Measurements from ENCODE around the gene ZBTB9. TPM values are rescaled to one million over a fixed set of nuclear protein-coding genes. Genes with fewer than 3 reads are reported as not detected.
"Not testable (repeated sequence)": the region's sequence is repeated elsewhere in the genome, so short reads cannot be mapped to it uniquely, and the experiment has no call there.

Gene ZBTB9
- polyA plus RNA-seq, 1 experiment, result 5.8 TPM

- H3K9me3 ChIP-seq (ENCODE audit: control insufficient read depth, insufficient read depth, low read length), result no peaks in the 10 kb centered on the region
These were observed 11.8 kb downstream of the ZBTB9 start for GRCh38 chr6:33466075-33466735.

DNA sequence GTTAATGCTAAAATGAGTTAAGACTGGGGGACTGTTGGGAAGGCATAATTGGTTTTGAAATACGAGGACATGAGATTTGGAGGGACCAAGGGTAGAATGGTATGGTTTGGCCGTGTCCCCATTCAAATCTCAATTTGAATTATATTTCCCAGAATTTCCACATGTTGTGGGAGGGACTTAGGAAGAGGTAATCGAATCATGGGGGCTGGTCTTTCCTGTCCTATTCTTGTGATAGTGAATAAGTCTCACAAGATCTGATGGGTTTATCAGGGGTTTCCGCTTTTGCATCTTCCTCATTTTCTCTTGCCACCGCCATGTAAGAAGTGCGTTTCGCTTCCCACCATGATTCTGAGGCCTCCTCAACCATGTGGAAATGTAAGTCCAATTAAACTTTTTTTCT lies 12.7 kb downstream of the ZBTB9 start:
- ChIA-PET POLR2A (no interaction called here), CTCF (no interaction called here)
- Histone ChIP-seq H3K27me3 (ENCODE audit: control insufficient read depth, insufficient read depth, low read length) (peaks cover 18% of the 10 kb centered on the region), H3K27ac (ENCODE audit: low read depth, low read length) (no peak overlapping the region), H3K9me3 (ENCODE audit: control insufficient read depth, insufficient read depth, low read length) (no peaks in the 10 kb centered on the region), H3K4me3 (ENCODE audit: low read depth, low read length) (no peak overlapping the region)
- TF ChIP-seq, protein P1, sequence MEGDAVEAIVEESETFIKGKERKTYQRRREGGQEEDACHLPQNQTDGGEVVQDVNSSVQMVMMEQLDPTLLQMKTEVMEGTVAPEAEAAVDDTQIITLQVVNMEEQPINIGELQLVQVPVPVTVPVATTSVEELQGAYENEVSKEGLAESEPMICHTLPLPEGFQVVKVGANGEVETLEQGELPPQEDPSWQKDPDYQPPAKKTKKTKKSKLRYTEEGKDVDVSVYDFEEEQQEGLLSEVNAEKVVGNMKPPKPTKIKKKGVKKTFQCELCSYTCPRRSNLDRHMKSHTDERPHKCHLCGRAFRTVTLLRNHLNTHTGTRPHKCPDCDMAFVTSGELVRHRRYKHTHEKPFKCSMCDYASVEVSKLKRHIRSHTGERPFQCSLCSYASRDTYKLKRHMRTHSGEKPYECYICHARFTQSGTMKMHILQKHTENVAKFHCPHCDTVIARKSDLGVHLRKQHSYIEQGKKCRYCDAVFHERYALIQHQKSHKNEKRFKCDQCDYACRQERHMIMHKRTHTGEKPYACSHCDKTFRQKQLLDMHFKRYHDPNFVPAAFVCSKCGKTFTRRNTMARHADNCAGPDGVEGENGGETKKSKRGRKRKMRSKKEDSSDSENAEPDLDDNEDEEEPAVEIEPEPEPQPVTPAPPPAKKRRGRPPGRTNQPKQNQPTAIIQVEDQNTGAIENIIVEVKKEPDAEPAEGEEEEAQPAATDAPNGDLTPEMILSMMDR (IDR thresholded peaks at IDR 0.05; ENCODE audit: low read depth, low read length), result no peak
- no peak for DNase-seq (ENCODE audit: low read depth, low spot score)

More at GRCh38 chr6:33466075-33466735, 11.8 kb downstream of the ZBTB9 start:
- no peak overlapping the region for H3K4me3 ChIP-seq (ENCODE audit: low read depth, low read length)
- DNase-seq (ENCODE audit: low read depth, low spot score), result no peak
- TF ChIP-seq, protein P1 (IDR thresholded peaks at IDR 0.05; ENCODE audit: low read depth, low read length), result no peak
- POLR2A ChIA-PET, result no interaction called here
- H3K27ac ChIP-seq (ENCODE audit: low read depth, low read length), result no peak overlapping the region
- peaks cover 18% of the 10 kb centered on the region for H3K27me3 ChIP-seq (ENCODE audit: control insufficient read depth, insufficient read depth, low read length)
- CTCF ChIA-PET, result no interaction called here

- CTCF ChIA-PET, result no interaction called here
These were observed 15.3 kb downstream of the ZBTB9 start for GRCh38 chr6:33469661-33470060.

GRCh38 chr6:33477864-33478263 lies 23.5 kb downstream of the ZBTB9 start:
- H3K27me3 ChIP-seq (ENCODE audit: control insufficient read depth, insufficient read depth, low read length), result peaks cover 6% of the 10 kb centered on the region
- no peaks in the 10 kb centered on the region for H3K9me3 ChIP-seq (ENCODE audit: control insufficient read depth, insufficient read depth, low read length)
- ChIA-PET POLR2A (no interaction called here), CTCF (no interaction called here)
- no peak overlapping the region for H3K27ac ChIP-seq (ENCODE audit: low read depth, low read length)
- TF ChIP-seq, protein P1 (IDR thresholded peaks at IDR 0.05; ENCODE audit: low read depth, low read length), result no peak
- DNase-seq (ENCODE audit: low read depth, low spot score), result no peak
- no peak overlapping the region for H3K4me3 ChIP-seq (ENCODE audit: low read depth, low read length)

More at GRCh38 chr6:33469661-33470060, 15.3 kb downstream of the ZBTB9 start:
- H3K9me3 ChIP-seq (ENCODE audit: control insufficient read depth, insufficient read depth, low read length), result no peaks in the 10 kb centered on the region
- DNase-seq (ENCODE audit: low read depth, low spot score), result no peak
- H3K4me3 ChIP-seq (ENCODE audit: low read depth, low read length), result no peak overlapping the region
- no peak overlapping the region for H3K27ac ChIP-seq (ENCODE audit: low read depth, low read length)
- TF ChIP-seq, protein P1 (IDR thresholded peaks at IDR 0.05; ENCODE audit: low read depth, low read length), result no peak
- H3K27me3 ChIP-seq (ENCODE audit: control insufficient read depth, insufficient read depth, low read length), result peaks cover 14% of the 10 kb centered on the region
- POLR2A ChIA-PET, result no interaction called here

- CTCF ChIA-PET, result interaction anchor here (0.6 kb wide), 1 partner anchor 653 kb away, joined by 5 read pairs; no protein-coding TSS in a partner anchor
- Histone ChIP-seq H3K27ac (ENCODE audit: low read depth, low read length) (no peak overlapping the region), H3K9me3 (ENCODE audit: control insufficient read depth, insufficient read depth, low read length) (no peaks in the 10 kb centered on the region), H3K27me3 (ENCODE audit: control insufficient read depth, insufficient read depth, low read length) (peaks cover 6% of the 10 kb centered on the region), H3K4me3 (ENCODE audit: low read depth, low read length) (no peak overlapping the region)
- DNase-seq (ENCODE audit: low read depth, low spot score), result no peak
- TF ChIP-seq, protein P1 (IDR thresholded peaks at IDR 0.05; ENCODE audit: low read depth, low read length), result no peak
- POLR2A ChIA-PET, result no interaction called here
These were observed 26.8 kb downstream of the ZBTB9 start for GRCh38 chr6:33481192-33481591.

GRCh38 chr6:33482620-33483019 lies 28.2 kb downstream of the ZBTB9 start:
- H3K4me3 ChIP-seq (ENCODE audit: low read depth, low read length); POLR2A ChIA-PET; H3K27ac ChIP-seq (ENCODE audit: low read depth, low read length); H3K27me3 ChIP-seq (ENCODE audit: control insufficient read depth, insufficient read depth, low read length); CTCF ChIA-PET; DNase-seq (ENCODE audit: low read depth, low spot score); H3K9me3 ChIP-seq (ENCODE audit: control insufficient read depth, insufficient read depth, low read length): not testable (repeated sequence)

Measured in AG04450 (cell line).